GM21723 (cell line): ENCODE measurements around the gene MEDAG.
A peak's percentile ranks its signal among the peaks of the same experiment; 100 is the strongest.

ENCODE experiments used
- ATAC-seq: cut with Tn5 transposase; IDR thresholded peaks from one replicate; pipeline ENCODE4 v1.9.1; 2021; ENCODE audit warnings: mild to moderate bottlenecking, moderate library complexity; ENCODE audit not compliant: unreplicated experiment

The MEDAG gene

GRCh38 chr13:30905932-30906383 is at the start of gene MEDAG:
MEDAG (plus strand) TSS chr13:30906271; CDS start chr13:30906516, 245 bp downstream.
- ATAC-seq = no peak

GRCh38 chr13:30857018-30857417 is 49.1 kb upstream of the MEDAG start:
- no peak for ATAC-seq

GRCh38 chr13:30857636-30858035 is 48.4 kb upstream of the MEDAG start:
- no peak for ATAC-seq

GRCh38 chr13:30859326-30859725 is 46.7 kb upstream of the MEDAG start:
- no peak for ATAC-seq

- no peak for ATAC-seq
These were observed 44.9 kb upstream of the MEDAG start for GRCh38 chr13:30861163-30861562.

GRCh38 chr13:30861836-30862467 is 44.1 kb upstream of the MEDAG start:
- no peak for ATAC-seq

GRCh38 chr13:30862707-30863106 is 43.4 kb upstream of the MEDAG start:
- ATAC-seq = no peak

- ATAC-seq = no peak
These were observed 42.8 kb upstream of the MEDAG start for GRCh38 chr13:30863231-30863630.

GRCh38 chr13:30863796-30864195 is 42.3 kb upstream of the MEDAG start:
- no peak for ATAC-seq

GRCh38 chr13:30864433-30865122 is 41.5 kb upstream of the MEDAG start:
- ATAC-seq = no peak

GRCh38 chr13:30865123-30866049 is 40.7 kb upstream of the MEDAG start:
- ATAC-seq = peak; percentile 88

- no peak for ATAC-seq
These were observed 39.4 kb upstream of the MEDAG start for GRCh38 chr13:30866677-30867076.

GRCh38 chr13:30867089-30867669 is 38.9 kb upstream of the MEDAG start:
- no peak for ATAC-seq

GRCh38 chr13:30868799-30869470 is 37.1 kb upstream of the MEDAG start:
- no peak for ATAC-seq

GRCh38 chr13:30869491-30869890 is 36.6 kb upstream of the MEDAG start:
- no peak for ATAC-seq

- no peak for ATAC-seq
These were observed 35.8 kb upstream of the MEDAG start for GRCh38 chr13:30870049-30870884.

GRCh38 chr13:30870916-30871587 is 35.0 kb upstream of the MEDAG start:
- no peak for ATAC-seq

- ATAC-seq = no peak
These were observed 34.3 kb upstream of the MEDAG start for GRCh38 chr13:30871588-30872275.

GRCh38 chr13:30872276-30872594 is 33.8 kb upstream of the MEDAG start:
- ATAC-seq = no peak
